ENCODE data around the gene TP73. TPM values are rescaled to one million over a fixed set of nuclear protein-coding genes. Genes with fewer than 3 reads are reported as not detected.

TP73 gene
- total RNA-seq, 1 donor from 2014 or later, result 3.6 TPM

GRCh38 chr1:3649342-3650247 lies 2.7 kb upstream of the TP73 start, which contains the start of gene WRAP73:
WRAP73 (minus strand) TSS chr1:3650103; CDS start chr1:3649999, 104 bp downstream.
- DNase-seq, result peak; percentile 95
- peaks cover 45% of the 10 kb centered on the region for H3K27me3 ChIP-seq (ENCODE audit: low read depth)
- intact Hi-C loops (cut with DNase I), result no loop called here
- ATAC-seq, result peak; percentile 93 to 97
- H3K4me3 ChIP-seq, result peak within 1 kb of the TSS; percentile 87
- TF ChIP-seq CTCF (IDR thresholded peaks at IDR 0.05), result peak; percentile 35
- H3K27ac ChIP-seq, result peak within 1 kb of the TSS; percentile 58
- H3K9me3 ChIP-seq, result no peaks in the 10 kb centered on the region
- peaks cover 40% of the 10 kb centered on the region for H3K4me1 ChIP-seq
- H3K36me3 ChIP-seq, result peaks cover 32% of the 10 kb centered on the region

GRCh38 chr1:3650248-3651025 lies 1.9 kb upstream of the TP73 start:
- Histone ChIP-seq H3K27me3 (ENCODE audit: low read depth) (peaks cover 51% of the 10 kb centered on the region), H3K4me1 (peaks cover 40% of the 10 kb centered on the region)
- no peak for DNase-seq

GRCh38 chr1:3651026-3651929 lies 1.0 kb upstream of the TP73 start:
- no peak overlapping the region for H3K27ac ChIP-seq
- peaks cover 51% of the 10 kb centered on the region for H3K27me3 ChIP-seq (ENCODE audit: low read depth)
- no peak for TF ChIP-seq CTCF (IDR thresholded peaks at IDR 0.05)
- DNase-seq (no peak), ATAC-seq (peak; percentile 4 to 5)
- H3K36me3 ChIP-seq, result peaks cover 17% of the 10 kb centered on the region
- peaks cover 40% of the 10 kb centered on the region for H3K4me1 ChIP-seq
- intact Hi-C loops (cut with DNase I), result no loop called here
- no peaks in the 10 kb centered on the region for H3K9me3 ChIP-seq
- peak overlapping the region; percentile 87 for H3K4me3 ChIP-seq

More at GRCh38 chr1:3650248-3651025, 1.9 kb upstream of the TP73 start:
- no peaks in the 10 kb centered on the region for H3K9me3 ChIP-seq
- H3K36me3 ChIP-seq, result peaks cover 26% of the 10 kb centered on the region
- no peak for TF ChIP-seq CTCF (IDR thresholded peaks at IDR 0.05)
- no peak for ATAC-seq
- H3K4me3 ChIP-seq, result peak overlapping the region; percentile 87
- no peak overlapping the region for H3K27ac ChIP-seq
- intact Hi-C loops (cut with DNase I), result no loop called here

GRCh38 chr1:3652548-3653285 lies 401 bp downstream of the TP73 start:
- TF ChIP-seq CTCF (IDR thresholded peaks at IDR 0.05), result no peak
- ATAC-seq, result peak in 1 of 2 donors; percentile 3
- Histone ChIP-seq H3K4me3 (peak overlapping the region; percentile 87), H3K4me1 (peaks cover 40% of the 10 kb centered on the region), H3K27ac (no peak overlapping the region), H3K9me3 (no peaks in the 10 kb centered on the region), H3K36me3 (peaks cover 3% of the 10 kb centered on the region), H3K27me3 (ENCODE audit: low read depth) (peaks cover 61% of the 10 kb centered on the region)
- intact Hi-C loops (cut with DNase I), result no loop called here
- DNase-seq, result no peak

All from lower lobe of right lung (tissue), 2 donors.